ENCODE data around the gene RTF1. TPM values are rescaled to one million over a fixed set of nuclear protein-coding genes. Genes with fewer than 3 reads are reported as not detected.
"Not testable (repeated sequence)": the region's sequence is repeated elsewhere in the genome, so short reads cannot be mapped to it uniquely, and the experiment has no call there.

The RTF1 gene
- 10 to 100 TPM; 33.1 to 49.0 (median 34.2) TPM for total RNA-seq

DNA sequence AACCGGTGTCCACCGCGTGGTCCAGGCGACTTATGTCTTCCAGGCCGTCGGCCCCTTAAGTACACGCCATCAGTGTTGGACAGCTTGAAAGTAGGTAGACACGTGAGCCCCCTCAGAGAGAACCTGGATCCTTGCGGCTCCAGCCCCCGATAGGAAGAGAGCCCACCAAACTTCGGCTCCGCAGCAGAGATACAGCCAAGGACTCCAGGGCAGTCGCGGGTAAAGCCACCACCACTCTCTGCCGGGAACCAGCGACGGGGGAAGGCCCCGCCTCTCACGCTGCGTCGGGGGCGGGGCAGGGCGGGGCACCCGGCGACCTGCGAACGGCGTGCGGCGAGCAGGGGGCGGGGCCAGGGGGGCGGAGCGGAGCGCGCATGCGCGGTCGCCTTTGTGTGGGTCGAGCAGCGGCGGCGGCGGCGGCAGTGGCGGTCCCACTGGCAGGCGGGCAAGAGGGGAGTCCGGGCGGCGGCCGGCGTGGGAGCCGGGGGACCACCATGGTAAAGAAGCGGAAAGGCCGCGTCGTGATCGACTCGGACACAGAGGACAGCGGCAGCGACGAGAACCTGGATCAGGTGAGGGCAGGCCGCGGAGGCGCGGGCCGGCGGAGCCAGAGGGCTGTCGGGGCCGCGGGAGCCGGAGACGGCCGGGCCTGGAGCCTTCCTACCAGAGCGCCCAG, at the start of gene RTF1:
Gene RTF1, plus strand, starts transcription at position 354 of the 676 bp plus-strand sequence. Its CDS starts 21 bp downstream, at position 375.
- peak within 1 kb of the TSS; percentile 82 to 88 for H3K27ac ChIP-seq
- no peaks in the 10 kb centered on the region for H3K4me1 ChIP-seq
- peak within 1 kb of the TSS; percentile 83 to 96 (median 93) for H3K4me3 ChIP-seq
- intact Hi-C loops (cut with DNase I; ENCODE audit: low total_unique reads): no loop called here
- H3K9me3 ChIP-seq: no peaks in the 10 kb centered on the region
- peak; percentile 90 to 94 for DNase-seq (ENCODE audit: low spot score in 2 of 2)
- TF ChIP-seq POLR2A (IDR thresholded peaks at IDR 0.05) (no peak), POLR2AphosphoS5 (IDR thresholded peaks at IDR 0.05) (peak; percentile 65 to 71 (median 66))
- TF ChIP-seq, protein P1, sequence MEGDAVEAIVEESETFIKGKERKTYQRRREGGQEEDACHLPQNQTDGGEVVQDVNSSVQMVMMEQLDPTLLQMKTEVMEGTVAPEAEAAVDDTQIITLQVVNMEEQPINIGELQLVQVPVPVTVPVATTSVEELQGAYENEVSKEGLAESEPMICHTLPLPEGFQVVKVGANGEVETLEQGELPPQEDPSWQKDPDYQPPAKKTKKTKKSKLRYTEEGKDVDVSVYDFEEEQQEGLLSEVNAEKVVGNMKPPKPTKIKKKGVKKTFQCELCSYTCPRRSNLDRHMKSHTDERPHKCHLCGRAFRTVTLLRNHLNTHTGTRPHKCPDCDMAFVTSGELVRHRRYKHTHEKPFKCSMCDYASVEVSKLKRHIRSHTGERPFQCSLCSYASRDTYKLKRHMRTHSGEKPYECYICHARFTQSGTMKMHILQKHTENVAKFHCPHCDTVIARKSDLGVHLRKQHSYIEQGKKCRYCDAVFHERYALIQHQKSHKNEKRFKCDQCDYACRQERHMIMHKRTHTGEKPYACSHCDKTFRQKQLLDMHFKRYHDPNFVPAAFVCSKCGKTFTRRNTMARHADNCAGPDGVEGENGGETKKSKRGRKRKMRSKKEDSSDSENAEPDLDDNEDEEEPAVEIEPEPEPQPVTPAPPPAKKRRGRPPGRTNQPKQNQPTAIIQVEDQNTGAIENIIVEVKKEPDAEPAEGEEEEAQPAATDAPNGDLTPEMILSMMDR (IDR thresholded peaks at IDR 0.05): no peak
- no peaks in the 10 kb centered on the region for H3K36me3 ChIP-seq
- no peaks in the 10 kb centered on the region for H3K27me3 ChIP-seq

DNA sequence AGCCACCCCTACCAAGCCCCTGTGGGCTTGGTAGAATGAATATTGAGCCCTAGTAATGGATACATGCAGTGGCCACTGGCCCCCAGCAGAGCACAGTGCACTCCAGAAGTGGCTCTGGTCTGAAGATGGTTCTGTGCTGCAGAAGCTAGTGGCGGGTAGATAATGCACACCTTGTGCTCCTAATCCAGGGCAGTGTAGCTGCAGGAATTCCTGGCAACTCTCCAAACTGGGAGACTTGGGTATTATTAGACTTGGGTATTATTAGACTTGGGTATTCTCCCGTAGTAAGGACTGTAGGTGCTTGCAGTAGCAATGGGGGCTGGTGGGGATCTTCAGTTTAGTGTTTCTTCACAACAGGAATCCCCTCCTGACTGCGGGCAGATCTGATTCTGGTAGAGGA, 49.5 kb upstream of the RTF1 start:
- intact Hi-C loops (cut with DNase I; ENCODE audit: low total_unique reads): no loop called here
- H3K4me1 ChIP-seq: no peaks in the 10 kb centered on the region
- H3K27ac ChIP-seq: no peak overlapping the region
- no peak overlapping the region for H3K4me3 ChIP-seq
- no peak for TF ChIP-seq POLR2A (IDR thresholded peaks at IDR 0.05)
- TF ChIP-seq, protein P1 (IDR thresholded peaks at IDR 0.05): no peak
- TF ChIP-seq POLR2AphosphoS5 (IDR thresholded peaks at IDR 0.05): no peak
- no peaks in the 10 kb centered on the region for H3K9me3 ChIP-seq
- DNase-seq (ENCODE audit: low spot score in 2 of 2): no peak
- no peaks in the 10 kb centered on the region for H3K27me3 ChIP-seq
- no peaks in the 10 kb centered on the region for H3K36me3 ChIP-seq

- intact Hi-C loops (cut with DNase I; ENCODE audit: low total_unique reads): no loop called here
- Histone ChIP-seq H3K36me3 (no peaks in the 10 kb centered on the region), H3K4me3 (no peak overlapping the region), H3K4me1 (no peaks in the 10 kb centered on the region), H3K9me3 (no peaks in the 10 kb centered on the region), H3K27ac (no peak overlapping the region), H3K27me3 (no peaks in the 10 kb centered on the region)
- no peak for TF ChIP-seq POLR2A (IDR thresholded peaks at IDR 0.05)
- TF ChIP-seq, protein P1 (IDR thresholded peaks at IDR 0.05): no peak
- TF ChIP-seq POLR2AphosphoS5 (IDR thresholded peaks at IDR 0.05): no peak
- no peak for DNase-seq (ENCODE audit: low spot score in 2 of 2)
Observed at GRCh38 chr15:41377978-41378377, 38.9 kb upstream of the RTF1 start.

GRCh38 chr15:41383974-41384749, 32.7 kb upstream of the RTF1 start:
- H3K9me3 ChIP-seq; intact Hi-C loops (cut with DNase I; ENCODE audit: low total_unique reads); H3K27me3 ChIP-seq; DNase-seq (ENCODE audit: low spot score in 2 of 2); H3K27ac ChIP-seq; H3K4me3 ChIP-seq; H3K4me1 ChIP-seq; H3K36me3 ChIP-seq: not testable (repeated sequence)

- no peaks in the 10 kb centered on the region for H3K9me3 ChIP-seq
- no peaks in the 10 kb centered on the region for H3K4me1 ChIP-seq
- H3K27ac ChIP-seq: no peak overlapping the region
- intact Hi-C loops (cut with DNase I; ENCODE audit: low total_unique reads): no loop called here
- no peaks in the 10 kb centered on the region for H3K36me3 ChIP-seq
- no peak overlapping the region for H3K4me3 ChIP-seq
- TF ChIP-seq POLR2A (IDR thresholded peaks at IDR 0.05): no peak
- TF ChIP-seq, protein P1 (IDR thresholded peaks at IDR 0.05): no peak
- no peak for TF ChIP-seq POLR2AphosphoS5 (IDR thresholded peaks at IDR 0.05)
- no peak for DNase-seq (ENCODE audit: low spot score in 2 of 2)
- H3K27me3 ChIP-seq: no peaks in the 10 kb centered on the region
Observed at GRCh38 chr15:41387646-41388045, 29.2 kb upstream of the RTF1 start.

Data from breast epithelium (tissue), 4 donors.